HL-60 (cell line): ENCODE results near the gene FRMD3.

ENCODE experiments used
- GABPA ChIP-seq: IDR thresholded peaks from 2 replicates; pipeline ENCODE4 v1.6.1; 2012; ENCODE audit warnings: low read depth
- POLR2AphosphoS5 ChIP-seq: IDR thresholded peaks from 2 replicates; pipeline ENCODE4 v1.6.1; 2012; ENCODE audit warnings: low read depth
- SPI1 ChIP-seq: IDR thresholded peaks from 2 replicates; pipeline ENCODE4 v1.6.1; 2012; ENCODE audit warnings: low read depth, mild to moderate bottlenecking, borderline replicate concordance
- TF ChIP-seq, protein P1 (sequence below): IDR thresholded peaks from one replicate; pipeline ENCODE4 v1.5.1; 2011; ENCODE audit warnings: low read length, control low read depth, inconsistent platforms; ENCODE audit not compliant: insufficient read depth
- TF ChIP-seq, protein P2 (sequence below): IDR thresholded peaks from 2 replicates; pipeline ENCODE4 v1.6.1; 2012; ENCODE audit warnings: low read depth; ENCODE audit not compliant: insufficient replicate concordance

DNA sequence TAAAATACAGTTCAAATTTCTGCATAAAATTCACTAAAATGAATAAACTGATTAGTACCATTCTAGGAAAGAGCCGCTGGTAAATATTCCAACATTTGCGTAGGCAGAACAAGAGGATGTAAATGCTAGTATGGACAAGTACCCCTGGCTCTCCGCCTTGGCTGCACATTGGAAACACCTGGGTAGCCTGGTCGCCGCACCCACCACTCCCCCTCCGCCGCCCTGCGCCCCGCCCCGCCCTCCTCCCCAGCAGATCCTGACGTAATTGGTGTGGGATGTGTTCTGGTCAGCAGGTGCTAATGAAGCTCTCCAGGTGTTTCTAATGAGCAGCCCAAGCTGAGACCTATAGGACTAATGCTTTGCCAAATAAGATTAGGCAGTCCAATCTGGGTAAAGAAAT lies 225.7 kb downstream of the FRMD3 start:
- TF ChIP-seq POLR2AphosphoS5 (no peak), GABPA (no peak), SPI1 (no peak)
- TF ChIP-seq, protein P1, sequence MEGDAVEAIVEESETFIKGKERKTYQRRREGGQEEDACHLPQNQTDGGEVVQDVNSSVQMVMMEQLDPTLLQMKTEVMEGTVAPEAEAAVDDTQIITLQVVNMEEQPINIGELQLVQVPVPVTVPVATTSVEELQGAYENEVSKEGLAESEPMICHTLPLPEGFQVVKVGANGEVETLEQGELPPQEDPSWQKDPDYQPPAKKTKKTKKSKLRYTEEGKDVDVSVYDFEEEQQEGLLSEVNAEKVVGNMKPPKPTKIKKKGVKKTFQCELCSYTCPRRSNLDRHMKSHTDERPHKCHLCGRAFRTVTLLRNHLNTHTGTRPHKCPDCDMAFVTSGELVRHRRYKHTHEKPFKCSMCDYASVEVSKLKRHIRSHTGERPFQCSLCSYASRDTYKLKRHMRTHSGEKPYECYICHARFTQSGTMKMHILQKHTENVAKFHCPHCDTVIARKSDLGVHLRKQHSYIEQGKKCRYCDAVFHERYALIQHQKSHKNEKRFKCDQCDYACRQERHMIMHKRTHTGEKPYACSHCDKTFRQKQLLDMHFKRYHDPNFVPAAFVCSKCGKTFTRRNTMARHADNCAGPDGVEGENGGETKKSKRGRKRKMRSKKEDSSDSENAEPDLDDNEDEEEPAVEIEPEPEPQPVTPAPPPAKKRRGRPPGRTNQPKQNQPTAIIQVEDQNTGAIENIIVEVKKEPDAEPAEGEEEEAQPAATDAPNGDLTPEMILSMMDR: no peak
- TF ChIP-seq, protein P2, sequence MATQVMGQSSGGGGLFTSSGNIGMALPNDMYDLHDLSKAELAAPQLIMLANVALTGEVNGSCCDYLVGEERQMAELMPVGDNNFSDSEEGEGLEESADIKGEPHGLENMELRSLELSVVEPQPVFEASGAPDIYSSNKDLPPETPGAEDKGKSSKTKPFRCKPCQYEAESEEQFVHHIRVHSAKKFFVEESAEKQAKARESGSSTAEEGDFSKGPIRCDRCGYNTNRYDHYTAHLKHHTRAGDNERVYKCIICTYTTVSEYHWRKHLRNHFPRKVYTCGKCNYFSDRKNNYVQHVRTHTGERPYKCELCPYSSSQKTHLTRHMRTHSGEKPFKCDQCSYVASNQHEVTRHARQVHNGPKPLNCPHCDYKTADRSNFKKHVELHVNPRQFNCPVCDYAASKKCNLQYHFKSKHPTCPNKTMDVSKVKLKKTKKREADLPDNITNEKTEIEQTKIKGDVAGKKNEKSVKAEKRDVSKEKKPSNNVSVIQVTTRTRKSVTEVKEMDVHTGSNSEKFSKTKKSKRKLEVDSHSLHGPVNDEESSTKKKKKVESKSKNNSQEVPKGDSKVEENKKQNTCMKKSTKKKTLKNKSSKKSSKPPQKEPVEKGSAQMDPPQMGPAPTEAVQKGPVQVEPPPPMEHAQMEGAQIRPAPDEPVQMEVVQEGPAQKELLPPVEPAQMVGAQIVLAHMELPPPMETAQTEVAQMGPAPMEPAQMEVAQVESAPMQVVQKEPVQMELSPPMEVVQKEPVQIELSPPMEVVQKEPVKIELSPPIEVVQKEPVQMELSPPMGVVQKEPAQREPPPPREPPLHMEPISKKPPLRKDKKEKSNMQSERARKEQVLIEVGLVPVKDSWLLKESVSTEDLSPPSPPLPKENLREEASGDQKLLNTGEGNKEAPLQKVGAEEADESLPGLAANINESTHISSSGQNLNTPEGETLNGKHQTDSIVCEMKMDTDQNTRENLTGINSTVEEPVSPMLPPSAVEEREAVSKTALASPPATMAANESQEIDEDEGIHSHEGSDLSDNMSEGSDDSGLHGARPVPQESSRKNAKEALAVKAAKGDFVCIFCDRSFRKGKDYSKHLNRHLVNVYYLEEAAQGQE: no peak
